Ecto neural progenitor cell (in vitro differentiated cells): ENCODE results near the gene SEMA5A.

Experiments
- DNase-seq: peaks from one replicate; pipeline ENCODE4 v3.0.0-alpha.2; 2018; ENCODE audit warnings: low spot score

The SEMA5A gene

GRCh38 chr5:9477537-9477936 lies 68.3 kb downstream of the SEMA5A start:
- no peak for DNase-seq

- DNase-seq, result no peak
These were observed 71.5 kb downstream of the SEMA5A start for GRCh38 chr5:9474219-9475002.

- no peak for DNase-seq
These were observed 72.3 kb downstream of the SEMA5A start for GRCh38 chr5:9473624-9474023.

- DNase-seq, result no peak
These were observed 75.5 kb downstream of the SEMA5A start for GRCh38 chr5:9470410-9470809.

GRCh38 chr5:9468060-9468388 lies 77.9 kb downstream of the SEMA5A start:
- no peak for DNase-seq

GRCh38 chr5:9467199-9468059 lies 78.4 kb downstream of the SEMA5A start:
- no peak for DNase-seq

GRCh38 chr5:9466697-9467096 lies 79.2 kb downstream of the SEMA5A start:
- no peak for DNase-seq

GRCh38 chr5:9464478-9464877 lies 81.4 kb downstream of the SEMA5A start:
- no peak for DNase-seq

GRCh38 chr5:9462109-9462508 lies 83.8 kb downstream of the SEMA5A start:
- no peak for DNase-seq

- no peak for DNase-seq
These were observed 84.8 kb downstream of the SEMA5A start for GRCh38 chr5:9460885-9461645.

GRCh38 chr5:9456435-9457042 lies 89.3 kb downstream of the SEMA5A start:
- DNase-seq, result no peak

GRCh38 chr5:9455826-9456434 lies 89.9 kb downstream of the SEMA5A start:
- DNase-seq, result no peak

GRCh38 chr5:9454491-9454890 lies 91.4 kb downstream of the SEMA5A start:
- no peak for DNase-seq

- no peak for DNase-seq
These were observed 91.8 kb downstream of the SEMA5A start for GRCh38 chr5:9454012-9454481.

GRCh38 chr5:9453480-9454011 lies 92.3 kb downstream of the SEMA5A start:
- DNase-seq, result no peak

- no peak for DNase-seq
These were observed 93.7 kb downstream of the SEMA5A start for GRCh38 chr5:9452181-9452580.

- DNase-seq, result no peak
These were observed 94.8 kb downstream of the SEMA5A start for GRCh38 chr5:9451037-9451436.

GRCh38 chr5:9447691-9448090 lies 98.2 kb downstream of the SEMA5A start:
- no peak for DNase-seq

GRCh38 chr5:9445826-9446388 lies 100.0 kb downstream of the SEMA5A start:
- no peak for DNase-seq

GRCh38 chr5:9444346-9444745 lies 101.5 kb downstream of the SEMA5A start:
- no peak for DNase-seq

GRCh38 chr5:9441610-9442009 lies 104.3 kb downstream of the SEMA5A start:
- DNase-seq, result no peak
